Heart left ventricle (tissue), 16 donors: ENCODE data around the gene MS4A14. TPM values are rescaled to one million over a fixed set of nuclear protein-coding genes. Genes with fewer than 3 reads are reported as not detected.

Source experiments
- ATAC-seq, 4 donors: fragments of 200-7000 bp; cut with Tn5 transposase; one replicate each; pipeline ENCODE4 v1.9.1; 2020 to 2022; ENCODE audit warnings: moderate library complexity in 4 of 4, mild to moderate bottlenecking in 3 of 4, moderate number of reproducible peaks in 1 of 4
- DNase-seq, 5 donors: peaks; one replicate each; pipeline ENCODE4 v3.0.0-alpha.2; 2020
- H3K27ac ChIP-seq, 12 donors: fragments of 200-600 bp; sonication (generic) in 4 of 12; one replicate each; pipeline versions ENCODE4 v1.5.0 to v1.8.0; 2016 to 2022; ENCODE audit warnings: mild to moderate bottlenecking in 2 of 12
- H3K27me3 ChIP-seq, 9 donors: fragments of 200-600 bp; sonication (generic) in 2 of 9; one replicate each; pipeline versions ENCODE4 v1.5.1 to v1.8.0; 2016 to 2022; ENCODE audit warnings: mild to moderate bottlenecking in 3 of 9
- H3K36me3 ChIP-seq, 9 donors: fragments of 200-600 bp; sonication (generic) in 2 of 9; one replicate each; pipeline versions ENCODE4 v1.5.0 to v1.8.0; 2018 to 2022; ENCODE audit warnings: mild to moderate bottlenecking in 2 of 9
- H3K4me1 ChIP-seq, 12 donors: fragments of 200-600 bp; sonication (generic) in 4 of 12; one replicate each; pipeline versions ENCODE4 v1.5.0 to v1.8.0; 2016 to 2022; ENCODE audit warnings: mild to moderate bottlenecking in 3 of 12
- H3K4me3 ChIP-seq, 12 donors: fragments of 200-600 bp; sonication (generic) in 4 of 12; one replicate each; pipeline versions ENCODE4 v1.5.0 to v1.8.0; 2017 to 2022; ENCODE audit warnings: mild to moderate bottlenecking in 9 of 12, moderate library complexity in 4 of 12
- H3K9me3 ChIP-seq, 12 donors: fragments of 200-600 bp; sonication (generic) in 4 of 12; one replicate each; pipeline versions ENCODE4 v1.5.0 to v1.8.0; 2016 to 2022; ENCODE audit warnings: mild to moderate bottlenecking in 1 of 12
- CTCF ChIP-seq, 12 donors: fragments of 200-600 bp; sonication (generic) in 4 of 12; IDR thresholded peaks; one replicate each; pipeline versions ENCODE4 v1.5.0 to v1.8.0; 2018 to 2022; ENCODE audit warnings: antibody characterized with exemption in 12 of 12, mild to moderate bottlenecking in 5 of 12
- POLR2A ChIP-seq, 2 donors: fragments of 450-650 bp; IDR thresholded peaks; one replicate each; pipeline ENCODE4 v1.6.1; 2017; ENCODE audit warnings: antibody characterized with exemption in 2 of 2, mild to moderate bottlenecking in 2 of 2, moderate library complexity in 2 of 2
- WGBS, 4 donors: extraction: QIAGEN DNeasy Blood & Tissue Kit in 2 of 4; methylation state at CpG; one replicate each; pipeline versions ENCODE4 v1.1.5 to v1.1.7; 2013 to 2018; 5-methylcytosine and 5-hydroxymethylcytosine counted together
- intact Hi-C, 10 donors: fragments of 100-400 bp; cut with DNase I; formaldehyde crosslinking; loops; one replicate each; pipeline versions ENCODE4 v1.11.1 to v1.14.2; 2022
- polyA plus RNA-seq, 2 donors: library from polyadenylated mRNA; stranded (reverse); fragments of 200-250 nt; gene quantifications; one replicate each; pipeline ENCODE4 v1.2.3, GENCODE V29; 2013
- total RNA-seq, 9 donors: library from RNA; depleted of rRNA in 2 of 9; stranded (reverse); fragments of >200 nt in 2 of 9; fragmentation: NEBNext Ultra II Directional in 3 of 9; extraction: Animal tissue kit (Norgen Biotek cat#: 25700) in 3 of 9; gene quantifications; one replicate each; pipeline versions ENCODE4 v1.1.0 to v1.2.4, GENCODE V29; 2016 to 2023
- donor health status: ischemic (EF 13 %, LVEDD 7.1; RV severe dilation, severe dysfunction).
- donor health status: healthy with polysubstance abuse.
- donor health status: DM: no; HTN: yes; CAD: no.
- donor health status: DM: no; HTN: no; CAD: no.
- donor health status: ischemic (EF 25% LVEDD 6.9; RV normal size, moderate dysfunction).
- donor health status: ischemic (EF 25% LVEDD 5.7; RV mildly dilated, moderate dysfunction).
- donor health status: healthy.
- donor health status: DM: yes; HTN: yes; CAD: no.
- donor health status: ischemic (EF 35%, LVEDD 5.7; RV mildly dilated, moderate dysfunction).
- donor health status: nonischemic (EF 11% LVEDD 7.7; RV severe dilation, severe dysfunction).
- donor health status: DM: yes; HTN: yes; CAD: no.
- donor health status: PGD.
- donor health status: ischemic (EF 29% LVEDD 5.4; RV normal size, mild dysfunction).
- donor health status: nonischemic (EF 23%, LVEDD 6.1; RV moderate dilation, normal function).

Gene MS4A14
- total and polyA plus RNA-seq, 11 donors, result 0.12 to 2.7 (median 0.50) TPM

GRCh38 chr11:60371386-60371785, 24.9 kb upstream of the MS4A14 start:
- 75 to 82% (median 77%) methylated on average over 3 of the region's 3 CpGs for WGBS, 4 donors
- H3K4me1 ChIP-seq, result peaks cover 0 to 10% (median 0%) of the 10 kb centered on the region in 12 donors
- H3K27ac ChIP-seq, result peak overlapping the region in 2 of 12 donors; percentile 23 to 74
- H3K9me3 ChIP-seq, result no peaks in the 10 kb centered on the region
- no peak overlapping the region for H3K4me3 ChIP-seq
- intact Hi-C loops, result no loop called here
- DNase-seq, result no peak
- H3K36me3 ChIP-seq, result no peaks in the 10 kb centered on the region
- no peak for ATAC-seq
- TF ChIP-seq CTCF (IDR thresholded peaks at IDR 0.05) (no peak), POLR2A (IDR thresholded peaks at IDR 0.05) (no peak)
- peaks cover 0 to 5% (median 0%) of the 10 kb centered on the region in 9 donors for H3K27me3 ChIP-seq

GRCh38 chr11:60371854-60372253, 24.4 kb upstream of the MS4A14 start:
- ATAC-seq, result no peak
- no peak for DNase-seq
- Histone ChIP-seq H3K9me3 (no peaks in the 10 kb centered on the region), H3K4me3 (no peak overlapping the region), H3K27me3 (peaks cover 0 to 5% (median 0%) of the 10 kb centered on the region in 9 donors), H3K4me1 (peaks cover 0 to 14% (median 0%) of the 10 kb centered on the region in 12 donors), H3K27ac (peak overlapping the region in 2 of 12 donors; percentile 23 to 74), H3K36me3 (no peaks in the 10 kb centered on the region)
- WGBS, 4 donors, result 59 to 69% (median 63%) methylated on average over 1 of the region's 1 CpG
- no peak for TF ChIP-seq POLR2A (IDR thresholded peaks at IDR 0.05)
- TF ChIP-seq CTCF (IDR thresholded peaks at IDR 0.05), result no peak
- intact Hi-C loops, result no loop called here

- DNase-seq (no peak), ATAC-seq (no peak)
- WGBS, 4 donors, result 79 to 92% (median 82%) methylated on average over 3 of the region's 3 CpGs
- H3K9me3 ChIP-seq, result no peaks in the 10 kb centered on the region
- no peaks in the 10 kb centered on the region for H3K36me3 ChIP-seq
- peaks cover 0 to 5% (median 0%) of the 10 kb centered on the region in 9 donors for H3K27me3 ChIP-seq
- H3K27ac ChIP-seq, result no peak overlapping the region
- H3K4me1 ChIP-seq, result peaks cover 0 to 23% (median 0%) of the 10 kb centered on the region in 12 donors
- no peak for TF ChIP-seq CTCF (IDR thresholded peaks at IDR 0.05)
- TF ChIP-seq POLR2A (IDR thresholded peaks at IDR 0.05), result no peak
- intact Hi-C loops, result no loop called here
- H3K4me3 ChIP-seq, result no peak overlapping the region
Observed at GRCh38 chr11:60372767-60373166, 23.5 kb upstream of the MS4A14 start.

- H3K9me3 ChIP-seq, result no peaks in the 10 kb centered on the region
- no peak overlapping the region for H3K4me3 ChIP-seq
- peaks cover 0 to 1% (median 0%) of the 10 kb centered on the region in 9 donors for H3K27me3 ChIP-seq
- H3K4me1 ChIP-seq, result peaks cover 0 to 23% (median 0%) of the 10 kb centered on the region in 12 donors
- DNase-seq (no peak), ATAC-seq (no peak)
- 84 to 90% (median 89%) methylated on average over 3 of the region's 3 CpGs for WGBS, 4 donors
- H3K36me3 ChIP-seq, result no peaks in the 10 kb centered on the region
- TF ChIP-seq CTCF (IDR thresholded peaks at IDR 0.05), result no peak
- no peak for TF ChIP-seq POLR2A (IDR thresholded peaks at IDR 0.05)
- intact Hi-C loops, result no loop called here
- H3K27ac ChIP-seq, result no peak overlapping the region
Observed at GRCh38 chr11:60375316-60375715, 20.9 kb upstream of the MS4A14 start.
